NCI-H1417 treated with DMSO at 0.1 percent for 48 hours (cell line): ENCODE data around the gene SLC23A3.

Experiments
- DNase-seq: peaks from one replicate; lab custom pipeline; 2025; lab: John Stamatoyannopoulos, UW

SLC23A3 gene

DNA sequence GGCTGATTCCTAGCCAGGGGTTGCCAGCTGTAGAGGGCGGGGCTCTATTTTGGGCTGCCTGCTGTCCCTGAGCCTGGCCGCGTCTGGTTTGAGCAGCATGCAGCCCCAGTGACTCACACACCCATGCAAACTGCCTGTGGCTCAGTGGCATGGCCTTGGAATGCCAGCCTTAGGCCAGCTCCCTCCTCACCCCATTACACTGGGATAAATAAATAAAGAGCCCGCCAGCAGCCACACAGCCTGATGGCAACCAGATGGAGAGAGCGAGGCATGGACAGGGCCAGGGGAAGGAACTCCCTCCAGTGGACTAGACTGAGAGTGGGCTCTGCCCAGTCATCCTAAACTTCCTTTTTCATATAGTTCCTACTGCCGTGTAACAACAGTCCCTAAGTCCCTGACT, 27.5 kb downstream of the SLC23A3 start:
- DNase-seq: no peak

DNA sequence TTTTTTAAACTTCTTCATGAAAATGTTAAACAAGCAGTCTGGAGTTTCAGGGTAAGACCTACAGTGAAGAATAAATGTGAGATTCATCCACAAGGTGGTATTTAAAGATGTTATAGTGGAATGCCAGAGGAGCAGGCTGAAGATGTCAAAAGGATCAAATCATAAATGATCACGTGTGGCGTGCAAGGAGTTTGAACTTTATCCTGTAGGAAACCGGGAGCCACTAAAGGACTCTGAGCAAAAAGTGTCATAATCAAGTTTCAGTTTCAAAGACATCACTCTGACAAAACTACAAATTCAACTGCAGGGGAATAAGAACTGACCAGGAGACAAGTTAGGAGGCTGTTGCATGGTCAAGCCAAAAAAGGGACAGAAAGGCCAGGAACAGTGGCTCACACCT, 29.1 kb downstream of the SLC23A3 start:
- DNase-seq: no peak

DNA sequence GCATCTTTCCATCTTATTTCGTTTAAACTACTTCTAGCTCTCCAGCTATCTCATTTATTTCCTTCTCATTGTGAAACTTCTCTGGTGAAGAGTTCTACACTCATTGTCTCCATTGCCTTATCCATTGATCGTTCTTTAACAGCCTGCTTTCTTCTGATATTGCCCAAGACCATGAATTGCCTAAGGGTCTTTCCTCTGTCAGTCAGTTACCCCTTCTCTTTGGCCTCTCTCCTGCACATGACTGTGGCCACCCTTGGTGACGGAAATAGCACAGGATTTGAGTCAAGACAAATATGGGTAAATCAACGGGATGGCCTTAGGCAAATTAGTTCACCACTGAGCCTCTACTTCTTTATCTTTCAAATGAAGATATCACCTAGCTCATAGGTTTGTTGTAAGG, 35.9 kb downstream of the SLC23A3 start:
- DNase-seq: no peak

DNA sequence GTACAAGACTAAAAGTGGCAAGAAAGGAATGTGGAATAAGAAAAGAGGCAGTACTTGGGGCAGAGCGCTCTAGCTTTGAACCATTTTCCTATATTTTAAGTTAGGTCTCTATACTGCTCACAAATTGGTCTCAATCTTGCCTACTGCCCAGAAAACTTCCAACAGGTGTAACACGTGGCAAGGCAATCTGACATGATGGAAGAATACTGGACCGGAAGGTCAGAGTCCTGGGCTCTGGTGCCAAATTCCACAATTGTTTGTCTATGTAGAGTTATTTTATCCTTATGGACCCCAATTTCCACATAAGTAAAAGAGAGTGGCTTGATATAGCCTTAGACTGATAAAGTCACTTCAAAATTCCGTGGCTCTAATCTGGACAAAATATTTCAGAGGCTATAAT, 38.1 kb downstream of the SLC23A3 start:
- DNase-seq: no peak

DNA sequence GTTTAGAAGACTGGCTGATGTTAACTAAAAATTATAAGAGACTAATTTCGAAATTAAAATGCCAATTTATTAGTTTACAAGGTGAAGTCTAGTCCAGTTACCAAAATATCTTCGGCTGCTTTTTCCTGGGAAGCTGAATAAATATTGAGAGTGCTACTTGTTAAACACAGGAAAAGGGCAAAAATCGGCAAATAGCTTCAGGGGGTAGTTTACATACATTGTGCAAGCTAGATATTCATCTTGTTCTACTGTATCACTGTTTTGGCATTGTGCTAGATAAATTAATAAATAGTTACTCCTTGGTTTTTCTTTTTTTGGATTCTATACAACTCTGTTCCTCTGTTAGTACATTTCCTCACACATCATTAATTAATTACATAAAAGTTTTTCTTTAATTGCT, 38.5 kb downstream of the SLC23A3 start:
- DNase-seq: no peak

DNA sequence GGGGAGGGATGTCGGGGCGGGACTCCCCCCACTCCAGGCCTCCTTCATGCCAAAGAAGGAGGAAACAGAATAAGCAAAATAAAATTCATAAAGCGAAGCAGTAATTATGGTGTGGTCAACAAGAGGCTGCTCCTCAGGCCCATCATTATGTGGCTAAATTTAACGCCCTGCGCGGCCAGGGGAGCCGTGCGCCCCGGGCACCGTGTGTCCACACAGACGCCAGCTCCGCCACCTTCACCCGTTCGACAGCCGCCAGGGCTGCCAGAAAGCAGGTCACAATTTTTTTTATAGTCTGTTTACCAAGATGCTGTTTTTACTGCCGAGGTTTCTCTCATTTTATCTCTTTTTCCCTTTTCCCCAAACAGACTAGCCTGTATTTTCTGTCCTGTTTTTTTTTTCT, 40.2 kb downstream of the SLC23A3 start:
- DNase-seq: no peak

DNA sequence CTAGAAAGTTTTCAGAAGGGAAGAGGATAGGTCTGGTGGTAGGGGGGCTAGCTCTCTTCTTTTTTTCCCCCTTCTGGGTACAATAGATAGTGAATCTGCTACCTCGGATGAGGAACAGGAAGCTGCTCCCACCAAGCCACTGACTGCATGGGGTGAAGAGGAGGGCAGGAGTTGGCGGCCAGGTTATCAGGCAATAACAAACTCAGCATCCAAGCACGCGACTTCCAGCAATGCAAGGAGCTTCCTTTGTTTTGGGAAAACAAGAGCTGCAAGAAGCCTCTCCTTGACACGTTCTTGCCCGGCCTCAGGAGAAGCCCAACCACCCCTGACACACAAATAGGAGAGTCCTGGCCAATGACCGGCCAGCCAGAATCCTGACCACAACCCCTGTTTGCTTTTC, 41.4 kb downstream of the SLC23A3 start:
- no peak for DNase-seq

DNA sequence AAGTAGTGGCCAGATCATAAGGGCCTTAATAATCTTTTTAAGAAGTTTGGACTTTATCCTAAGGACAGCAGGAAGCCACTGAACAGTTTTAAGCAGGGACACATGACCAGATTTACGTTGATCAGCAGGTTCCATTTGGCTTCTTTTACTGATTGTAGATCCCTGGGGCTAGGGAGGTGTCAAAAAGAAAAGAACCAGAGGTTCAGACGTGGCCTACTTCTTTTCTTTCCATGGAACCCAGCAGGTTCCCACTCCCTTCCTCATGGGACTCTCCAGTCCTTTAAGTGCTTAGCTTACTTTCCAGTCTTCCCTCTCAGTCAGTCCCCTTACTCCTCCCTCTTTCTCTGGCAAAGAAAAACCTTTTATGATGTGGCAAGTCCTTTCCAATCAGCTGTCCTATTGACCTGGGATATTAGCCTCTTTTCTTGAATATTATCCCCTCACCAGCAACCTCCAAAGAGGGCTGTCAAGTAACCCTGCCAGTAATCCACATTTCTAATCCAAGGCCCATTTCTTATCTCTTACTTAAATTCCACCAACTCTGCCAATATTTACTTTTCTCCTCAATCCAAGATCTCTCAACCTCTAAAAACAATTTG, 42.7 kb downstream of the SLC23A3 start:
- DNase-seq: no peak

DNA sequence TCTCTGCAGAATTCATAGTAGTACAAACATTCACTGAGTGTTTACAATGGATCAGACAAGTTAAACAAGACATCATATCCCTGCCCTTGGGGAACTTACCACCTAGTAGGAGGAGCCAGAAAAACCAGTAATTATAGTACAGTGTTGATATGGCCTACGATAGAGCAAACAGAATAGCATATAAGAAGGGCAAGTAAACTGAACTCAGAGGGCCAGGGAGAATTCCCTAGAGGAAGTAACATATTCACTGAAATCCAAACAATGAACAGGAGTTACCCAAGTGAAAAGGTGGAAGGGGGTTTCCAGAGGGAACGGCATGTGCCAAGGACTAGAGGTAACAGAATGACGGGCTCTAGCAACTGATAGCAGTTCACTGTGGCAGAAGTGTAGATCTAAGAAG, 43.3 kb downstream of the SLC23A3 start:
- DNase-seq: no peak

DNA sequence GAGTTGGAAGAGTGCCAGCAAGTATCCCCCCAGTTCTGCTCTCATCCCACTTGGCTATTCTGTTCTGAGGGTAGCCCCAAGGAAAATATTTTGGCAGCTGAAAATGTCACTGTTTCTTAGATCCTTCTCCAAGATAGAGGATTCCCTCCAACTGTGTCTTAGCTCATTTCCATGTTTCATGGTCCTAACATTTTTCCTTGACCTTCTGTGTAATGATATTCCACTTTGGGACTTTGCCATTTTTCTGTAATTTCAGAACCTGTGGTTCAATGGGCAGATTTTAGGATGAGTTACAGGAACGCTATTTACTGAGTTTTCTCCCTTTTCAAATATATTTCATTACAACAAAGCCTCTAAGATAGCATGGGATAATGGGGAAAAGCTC, 44.0 kb downstream of the SLC23A3 start:
- no peak for DNase-seq

DNA sequence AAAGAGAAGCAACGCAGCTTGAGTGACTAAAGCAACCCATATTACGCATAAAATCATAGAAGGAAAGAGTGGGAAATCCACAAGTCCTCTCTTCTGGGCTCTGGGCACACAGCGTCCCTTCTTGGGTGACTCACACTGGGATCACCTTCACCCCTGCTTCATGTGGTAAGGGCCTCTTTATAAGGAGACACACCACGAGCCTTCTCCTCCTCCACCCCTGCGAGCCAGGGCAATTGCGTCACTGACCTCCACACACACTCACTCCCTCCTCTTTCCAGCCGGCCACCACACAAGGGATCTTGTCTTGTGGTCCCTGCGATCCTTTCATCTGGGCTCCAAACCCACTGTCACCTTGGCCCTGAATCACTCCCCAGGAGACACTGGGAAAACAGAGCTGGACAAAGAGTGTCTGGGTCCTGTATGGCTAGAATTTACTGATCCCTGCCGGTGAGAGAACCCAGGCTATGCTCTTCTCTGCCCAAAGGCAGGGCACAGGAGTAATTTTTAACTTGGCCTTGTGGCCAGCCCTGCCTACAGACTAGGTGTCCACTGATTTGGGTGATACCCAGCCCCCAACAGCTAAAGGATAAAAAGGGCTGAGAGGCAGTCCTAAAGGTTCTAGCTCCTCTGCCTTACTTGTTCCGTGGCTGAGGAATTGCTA, 44.5 kb downstream of the SLC23A3 start:
- DNase-seq: no peak

DNA sequence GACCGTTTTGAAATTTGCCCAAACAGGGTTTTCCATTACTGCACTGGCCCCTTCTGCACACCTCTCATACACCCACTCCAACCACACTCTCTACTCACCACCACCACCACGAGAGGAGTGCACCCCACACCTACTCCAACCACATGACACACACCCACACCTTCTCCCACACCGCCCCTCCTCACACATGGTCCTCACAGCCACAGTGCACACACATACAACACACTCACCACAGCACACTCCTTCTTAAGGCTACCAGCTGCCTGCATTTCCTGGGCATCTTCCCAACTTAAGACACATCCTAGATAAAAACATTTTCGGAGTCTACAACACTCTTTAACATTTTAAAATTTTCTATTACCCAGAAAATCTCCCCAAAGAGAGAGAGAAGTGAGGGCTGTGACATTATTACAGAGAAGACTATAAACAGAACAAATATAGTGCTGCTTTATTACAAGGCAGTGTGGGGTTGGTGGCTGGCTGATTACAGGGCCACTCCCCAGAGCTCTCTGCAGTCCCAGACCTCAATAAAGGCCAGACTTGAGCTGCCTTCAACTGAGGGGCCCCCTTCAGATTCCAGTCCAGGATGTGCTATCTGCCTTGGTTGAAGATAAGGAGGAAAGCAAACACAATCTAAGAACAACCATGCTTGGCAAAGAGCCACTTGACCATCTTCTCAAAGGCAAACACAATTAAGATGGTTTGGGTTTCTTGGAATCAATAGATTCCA, 45.3 kb downstream of the SLC23A3 start:
- DNase-seq: no peak

DNA sequence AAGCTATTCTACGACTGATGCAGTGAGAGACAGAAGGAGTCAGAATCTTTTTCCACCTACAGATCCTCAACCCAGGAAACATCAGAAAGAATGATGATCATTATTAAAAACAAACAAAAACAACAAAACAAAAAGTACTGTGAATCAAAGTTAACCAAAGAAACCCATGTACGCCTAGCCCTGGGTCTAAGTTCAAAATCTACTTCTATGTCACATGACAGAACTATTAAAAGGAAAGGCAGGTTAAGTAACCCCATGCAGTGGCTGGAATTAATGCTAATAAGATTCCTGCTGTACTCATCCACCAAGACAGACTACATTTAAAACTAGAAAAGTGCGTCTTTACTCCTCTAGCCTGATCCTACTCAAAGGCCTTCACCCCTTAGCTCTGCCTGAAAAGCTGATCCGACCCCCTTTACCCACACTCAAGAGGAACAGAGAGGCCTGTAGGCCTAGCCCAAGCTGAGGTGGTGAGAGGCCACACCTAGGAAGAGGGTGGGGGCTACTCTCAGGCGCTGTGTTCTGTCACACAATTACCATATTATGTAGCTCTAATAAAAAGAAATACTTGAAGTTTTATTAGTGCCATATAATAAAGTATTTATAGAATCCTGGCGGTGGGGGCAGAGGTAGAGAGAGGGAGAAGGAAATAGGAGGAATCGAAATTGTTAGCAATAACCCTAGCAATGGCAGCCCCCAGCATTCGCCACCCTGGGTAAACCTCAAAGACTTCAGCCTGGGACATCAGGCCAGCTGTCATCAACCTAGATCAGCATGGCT, 46.3 kb downstream of the SLC23A3 start:
- DNase-seq: no peak

DNA sequence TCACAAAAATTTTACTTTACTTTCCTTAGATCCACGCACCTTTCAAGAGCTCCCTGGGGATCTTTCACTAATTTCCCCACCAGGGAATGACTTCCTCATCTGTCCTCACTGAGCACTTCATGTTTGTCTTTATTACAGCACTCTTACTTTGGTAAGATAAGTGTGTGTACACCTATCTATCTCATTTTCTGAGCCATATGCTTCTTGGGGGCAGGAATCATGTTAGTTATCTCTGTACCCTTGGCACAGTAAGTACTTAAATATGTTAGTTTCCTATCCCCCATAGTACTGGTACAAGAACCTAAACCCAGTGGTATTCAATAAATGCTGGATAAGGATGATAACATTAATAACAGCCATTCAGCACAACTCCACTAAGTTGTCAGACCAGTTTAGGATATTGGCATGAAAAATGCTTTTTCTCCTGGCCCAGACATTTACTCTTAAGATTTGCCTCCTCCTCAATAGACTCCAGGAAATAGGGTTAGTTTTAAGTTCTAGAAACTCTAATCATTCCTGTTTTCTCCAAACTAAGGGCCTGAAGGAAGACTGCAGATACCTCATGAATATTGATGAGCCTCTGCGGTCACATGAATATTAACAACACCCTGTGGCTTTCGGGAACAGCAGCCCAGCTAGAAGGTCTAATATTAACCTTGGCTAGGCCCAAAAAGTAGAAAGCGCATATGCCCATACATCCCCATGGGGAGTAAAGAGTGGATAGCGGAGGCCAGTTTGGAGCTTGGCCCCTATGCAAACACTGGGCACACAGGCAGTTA, 47.4 kb downstream of the SLC23A3 start:
- DNase-seq: no peak

DNA sequence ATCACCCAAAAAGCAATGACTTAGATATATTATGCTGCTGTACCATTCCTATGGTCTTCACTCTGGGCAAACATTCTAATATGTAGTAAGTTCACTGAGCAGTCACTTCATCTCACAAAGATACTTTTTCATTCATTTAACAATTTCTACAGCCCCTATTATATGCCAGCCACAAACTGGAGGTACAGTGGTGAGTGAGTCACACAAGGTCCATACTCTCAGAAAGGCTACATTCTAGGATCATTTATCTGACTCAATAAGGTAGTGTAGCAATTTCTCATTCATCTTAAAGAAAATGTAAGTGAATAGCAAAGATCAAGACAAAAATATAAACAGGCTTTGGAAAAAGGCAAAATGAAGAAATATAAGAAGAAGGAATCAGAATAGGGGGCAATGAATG, 49.7 kb downstream of the SLC23A3 start:
- no peak for DNase-seq

DNA sequence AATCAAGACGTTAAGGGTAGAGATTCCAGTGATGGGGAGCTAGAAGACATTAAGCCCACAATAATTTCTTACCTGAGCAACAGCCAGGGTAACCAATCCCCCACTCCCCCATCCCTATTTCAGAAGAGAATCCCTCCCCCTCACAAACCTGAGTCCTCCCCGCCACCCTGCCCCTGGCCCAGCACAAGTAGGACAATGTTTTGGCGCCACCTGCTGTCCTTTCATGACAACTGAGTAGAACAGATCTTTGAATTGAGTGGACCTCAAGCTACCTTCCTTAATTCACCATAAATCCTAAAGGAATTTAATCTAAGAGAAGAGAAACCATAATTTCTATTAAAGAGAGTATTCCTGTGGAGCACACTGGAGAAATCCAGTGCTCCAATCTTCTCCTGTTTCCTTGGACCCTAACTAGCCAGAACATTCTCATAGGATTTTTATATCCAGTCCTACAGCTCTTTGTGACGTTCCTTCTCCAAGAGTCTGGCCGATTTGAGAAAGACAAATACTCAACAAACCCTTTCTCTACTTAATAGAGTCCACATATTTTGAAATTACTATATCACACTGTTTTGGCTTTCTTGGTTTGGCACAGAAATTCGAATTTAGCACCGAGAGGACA, 50.3 kb downstream of the SLC23A3 start:
- no peak for DNase-seq

DNA sequence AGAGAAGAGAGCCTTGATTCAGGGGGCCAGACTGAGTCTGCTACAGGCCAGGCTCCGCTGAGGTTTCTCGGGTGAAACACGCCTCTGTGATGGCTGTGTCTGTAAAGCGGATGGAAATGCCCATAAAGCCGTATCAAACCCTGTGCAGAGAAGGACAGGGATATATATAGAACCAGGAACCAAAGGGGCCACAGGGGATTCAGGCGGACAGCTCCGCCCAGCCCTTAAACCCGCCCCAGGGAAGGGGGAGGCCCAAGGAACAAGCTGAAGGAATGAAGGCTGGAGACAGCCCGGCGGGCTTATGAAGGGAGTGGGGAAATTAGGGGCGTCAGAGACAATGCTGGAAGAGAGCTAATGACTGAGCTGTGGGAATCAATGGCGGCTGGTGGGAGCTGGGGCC, 51.3 kb downstream of the SLC23A3 start:
- no peak for DNase-seq

DNA sequence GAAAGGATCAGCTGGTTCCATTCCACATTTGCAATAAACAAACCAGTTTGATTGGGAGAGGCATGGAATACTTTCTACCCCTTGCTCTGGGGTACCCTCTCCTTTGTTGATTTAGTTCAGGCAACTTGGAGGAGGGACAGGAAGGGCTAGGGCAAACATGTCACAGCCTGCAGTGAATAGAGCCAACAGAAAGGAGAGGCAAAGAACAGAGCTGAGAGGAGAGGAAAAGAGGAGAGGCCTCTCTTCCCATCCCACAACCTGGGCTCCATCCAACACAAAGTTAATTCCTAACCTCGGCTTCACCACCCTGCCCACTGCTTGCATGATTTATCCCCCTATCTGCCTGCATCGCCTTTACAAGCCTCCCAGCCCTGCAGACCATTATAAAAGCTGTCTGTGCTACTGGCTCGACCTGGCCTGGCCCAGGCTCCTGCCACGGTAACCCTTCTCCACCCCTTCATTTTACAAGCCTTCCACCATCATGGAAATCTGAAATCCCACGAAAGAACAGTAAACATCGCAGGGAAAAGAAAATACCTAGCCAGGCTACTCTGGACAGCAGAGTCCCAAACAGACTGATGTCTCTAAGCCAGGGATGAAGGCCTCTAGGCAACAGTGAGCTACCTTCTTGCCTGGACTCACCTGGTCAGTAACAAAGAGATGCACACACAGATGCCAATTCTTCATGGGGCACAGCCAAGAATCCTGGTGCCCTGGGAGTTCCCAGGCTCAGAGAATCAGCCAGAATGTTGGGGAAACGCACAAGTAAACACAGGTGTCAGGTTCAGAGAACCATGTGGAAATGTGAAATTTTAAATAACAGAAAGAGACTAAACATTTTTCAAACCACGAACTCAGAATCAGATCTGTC, 52.8 kb downstream of the SLC23A3 start:
- DNase-seq: no peak

DNA sequence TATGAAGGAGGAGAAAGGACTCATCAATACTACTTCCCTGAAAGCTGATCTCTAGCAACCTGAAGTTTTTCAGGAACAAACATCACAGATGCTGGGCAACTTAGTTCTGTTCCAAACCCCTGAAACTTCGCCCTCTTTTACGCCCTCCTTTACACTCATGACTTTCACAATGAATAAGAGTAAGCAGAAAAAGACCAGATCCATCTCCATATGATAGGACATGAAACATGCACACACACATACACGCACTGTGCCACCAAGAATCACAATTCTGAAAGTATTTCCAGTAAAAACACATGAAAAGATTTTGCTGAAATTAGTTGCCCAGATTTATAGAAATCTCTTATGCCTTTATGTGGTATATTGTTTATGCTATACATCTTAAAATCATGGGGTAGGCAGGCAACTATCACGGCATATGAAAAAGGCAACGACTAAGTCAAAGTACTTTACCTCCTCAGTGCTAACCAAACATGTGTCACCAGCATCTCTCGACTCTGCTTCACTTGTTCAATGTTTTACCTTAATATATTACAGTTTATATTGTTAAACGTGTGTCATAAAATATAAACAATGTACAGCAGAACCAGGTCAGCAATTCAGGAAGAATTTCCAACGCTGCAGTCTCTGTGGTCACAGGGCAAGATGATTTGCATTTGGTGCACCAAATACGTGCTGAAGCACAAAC, 57.0 kb downstream of the SLC23A3 start:
- no peak for DNase-seq

DNA sequence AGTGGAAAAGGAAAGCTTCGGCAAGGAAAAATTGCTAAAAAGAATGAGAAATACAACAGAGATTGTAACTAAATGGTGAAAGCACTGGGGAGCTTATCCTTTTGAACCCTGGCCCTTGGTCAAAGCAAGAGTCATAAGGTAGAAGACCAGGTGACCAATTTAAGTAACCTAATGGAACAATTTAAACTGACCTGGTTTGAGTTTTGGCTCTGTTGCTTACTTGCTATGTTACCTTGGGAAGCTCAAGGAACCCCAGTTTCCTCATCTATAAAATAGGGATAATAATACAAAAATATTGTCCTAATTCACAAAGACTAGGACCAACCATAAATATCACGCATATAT, 57.8 kb downstream of the SLC23A3 start:
- no peak for DNase-seq
